Heart left ventricle (tissue), 16 donors: ENCODE measurements around the gene TMEM80. TPM values are rescaled to one million over a fixed set of nuclear protein-coding genes. Genes with fewer than 3 reads are reported as not detected.

Experiments used
- ATAC-seq, 4 donors: fragments of 200-7000 bp; cut with Tn5 transposase; one replicate each; pipeline ENCODE4 v1.9.1; 2020 to 2022; ENCODE audit warnings: moderate library complexity in 4 of 4, mild to moderate bottlenecking in 3 of 4, moderate number of reproducible peaks in 1 of 4
- DNase-seq, 5 donors: peaks; one replicate each; pipeline ENCODE4 v3.0.0-alpha.2; 2020
- H3K27ac ChIP-seq, 12 donors: fragments of 200-600 bp; sonication (generic) in 4 of 12; one replicate each; pipeline versions ENCODE4 v1.5.0 to v1.8.0; 2016 to 2022; ENCODE audit warnings: mild to moderate bottlenecking in 2 of 12
- H3K27me3 ChIP-seq, 9 donors: fragments of 200-600 bp; sonication (generic) in 2 of 9; one replicate each; pipeline versions ENCODE4 v1.5.1 to v1.8.0; 2016 to 2022; ENCODE audit warnings: mild to moderate bottlenecking in 3 of 9
- H3K36me3 ChIP-seq, 9 donors: fragments of 200-600 bp; sonication (generic) in 2 of 9; one replicate each; pipeline versions ENCODE4 v1.5.0 to v1.8.0; 2018 to 2022; ENCODE audit warnings: mild to moderate bottlenecking in 2 of 9
- H3K4me1 ChIP-seq, 12 donors: fragments of 200-600 bp; sonication (generic) in 4 of 12; one replicate each; pipeline versions ENCODE4 v1.5.0 to v1.8.0; 2016 to 2022; ENCODE audit warnings: mild to moderate bottlenecking in 3 of 12
- H3K4me3 ChIP-seq, 12 donors: fragments of 200-600 bp; sonication (generic) in 4 of 12; one replicate each; pipeline versions ENCODE4 v1.5.0 to v1.8.0; 2017 to 2022; ENCODE audit warnings: mild to moderate bottlenecking in 9 of 12, moderate library complexity in 4 of 12
- H3K9me3 ChIP-seq, 12 donors: fragments of 200-600 bp; sonication (generic) in 4 of 12; one replicate each; pipeline versions ENCODE4 v1.5.0 to v1.8.0; 2016 to 2022; ENCODE audit warnings: mild to moderate bottlenecking in 1 of 12
- CTCF ChIP-seq, 12 donors: fragments of 200-600 bp; sonication (generic) in 4 of 12; IDR thresholded peaks; one replicate each; pipeline versions ENCODE4 v1.5.0 to v1.8.0; 2018 to 2022; ENCODE audit warnings: antibody characterized with exemption in 12 of 12, mild to moderate bottlenecking in 5 of 12
- POLR2A ChIP-seq, 2 donors: fragments of 450-650 bp; IDR thresholded peaks; one replicate each; pipeline ENCODE4 v1.6.1; 2017; ENCODE audit warnings: antibody characterized with exemption in 2 of 2, mild to moderate bottlenecking in 2 of 2, moderate library complexity in 2 of 2
- WGBS, 4 donors: extraction: QIAGEN DNeasy Blood & Tissue Kit in 2 of 4; methylation state at CpG; one replicate each; pipeline versions ENCODE4 v1.1.5 to v1.1.7; 2013 to 2018; 5-methylcytosine and 5-hydroxymethylcytosine counted together
- intact Hi-C, 10 donors: fragments of 100-400 bp; cut with DNase I; formaldehyde crosslinking; loops; one replicate each; pipeline versions ENCODE4 v1.11.1 to v1.14.2; 2022
- polyA plus RNA-seq, 2 donors: library from polyadenylated mRNA; stranded (reverse); fragments of 200-250 nt; gene quantifications; one replicate each; pipeline ENCODE4 v1.2.3, GENCODE V29; 2013
- total RNA-seq, 9 donors: library from RNA; depleted of rRNA in 2 of 9; stranded (reverse); fragments of >200 nt in 2 of 9; fragmentation: NEBNext Ultra II Directional in 3 of 9; extraction: Animal tissue kit (Norgen Biotek cat#: 25700) in 3 of 9; gene quantifications; one replicate each; pipeline versions ENCODE4 v1.1.0 to v1.2.4, GENCODE V29; 2016 to 2023
- donor health status: ischemic (EF 13 %, LVEDD 7.1; RV severe dilation, severe dysfunction).
- donor health status: healthy with polysubstance abuse.
- donor health status: DM: no; HTN: yes; CAD: no.
- donor health status: DM: no; HTN: no; CAD: no.
- donor health status: ischemic (EF 25% LVEDD 6.9; RV normal size, moderate dysfunction).
- donor health status: ischemic (EF 25% LVEDD 5.7; RV mildly dilated, moderate dysfunction).
- donor health status: healthy.
- donor health status: DM: yes; HTN: yes; CAD: no.
- donor health status: ischemic (EF 35%, LVEDD 5.7; RV mildly dilated, moderate dysfunction).
- donor health status: nonischemic (EF 11% LVEDD 7.7; RV severe dilation, severe dysfunction).
- donor health status: DM: yes; HTN: yes; CAD: no.
- donor health status: PGD.
- donor health status: ischemic (EF 29% LVEDD 5.4; RV normal size, mild dysfunction).
- donor health status: nonischemic (EF 23%, LVEDD 6.1; RV moderate dilation, normal function).

The TMEM80 gene
- total and polyA plus RNA-seq, 11 donors: 8.0 to 18.2 (median 14.9) TPM

DNA sequence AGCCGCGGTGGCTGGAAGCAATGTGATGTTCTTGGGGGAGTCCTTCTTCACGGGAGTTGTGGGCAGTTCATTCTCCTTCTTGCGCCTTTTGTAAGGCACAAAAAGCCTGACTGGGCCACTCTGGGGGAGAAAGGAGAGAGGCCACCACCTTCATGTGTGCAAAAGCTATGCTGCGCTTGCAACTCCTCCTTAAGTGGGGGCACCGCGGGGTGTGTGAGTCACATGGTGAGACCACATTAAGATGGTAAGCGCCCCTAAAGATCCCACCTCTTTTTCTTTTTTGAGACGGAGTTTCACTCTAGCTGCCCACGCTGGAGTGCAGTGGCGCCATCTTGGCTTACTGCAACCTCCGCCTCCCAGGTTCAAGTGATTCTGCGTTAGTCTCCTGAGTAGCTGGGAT is 14.6 kb upstream of the TMEM80 start:
- H3K27ac ChIP-seq: peak overlapping the region in 7 of 12 donors; percentile 13 to 60 (median 50)
- ATAC-seq (no peak), DNase-seq (no peak)
- TF ChIP-seq POLR2A (IDR thresholded peaks at IDR 0.05) (no peak), CTCF (IDR thresholded peaks at IDR 0.05) (no peak)
- no peaks in the 10 kb centered on the region for H3K27me3 ChIP-seq
- no peak overlapping the region for H3K4me3 ChIP-seq
- H3K4me1 ChIP-seq: peaks cover 0 to 8% (median 0%) of the 10 kb centered on the region in 12 donors
- intact Hi-C loops: no loop called here
- H3K9me3 ChIP-seq: no peaks in the 10 kb centered on the region
- 89 to 93% (median 92%) methylated on average over 13 of the region's 13 CpGs for whole genome bisulfite sequencing, 4 donors
- peaks cover 0 to 80% (median 63%) of the 10 kb centered on the region in 9 donors for H3K36me3 ChIP-seq

DNA sequence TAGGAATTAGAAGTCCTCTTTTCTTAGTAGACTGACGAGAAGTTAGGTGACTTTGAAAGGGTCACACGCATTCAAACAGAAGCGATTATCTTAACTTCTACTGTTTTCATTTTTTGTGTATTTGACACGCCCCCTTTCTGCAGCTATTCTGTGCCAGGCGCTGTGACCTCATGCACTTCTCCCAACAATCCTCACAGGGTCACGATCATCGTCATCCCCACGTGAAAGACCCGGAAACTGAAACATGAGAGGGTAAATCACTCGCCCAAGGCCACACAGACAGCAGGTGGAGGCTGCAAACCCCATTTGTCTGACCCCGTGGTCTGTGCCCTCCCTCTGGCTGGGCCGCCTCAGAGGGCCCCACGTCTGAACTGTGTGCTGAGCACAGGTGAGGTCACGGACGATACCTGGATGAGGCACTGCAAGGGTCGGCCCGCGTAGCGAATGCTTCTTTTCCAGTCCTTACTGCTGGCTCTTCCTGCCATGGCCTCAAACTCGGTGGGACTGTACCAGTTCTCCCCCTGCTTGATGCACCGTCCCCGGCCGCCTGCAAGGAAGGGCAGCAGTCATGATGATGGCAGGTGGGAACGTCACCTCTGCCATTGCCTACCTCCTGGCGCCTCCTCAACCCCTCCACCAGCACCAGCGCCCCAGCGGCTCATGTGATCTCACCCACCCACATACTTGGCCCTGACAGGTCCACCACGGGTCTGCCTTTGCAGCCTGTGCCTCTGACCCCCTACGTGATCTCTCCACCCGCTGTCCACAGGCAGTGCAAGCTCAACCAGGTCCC is 9.0 kb upstream of the TMEM80 start:
- intact Hi-C loops: no loop called here
- no peak overlapping the region for H3K27ac ChIP-seq
- DNase-seq: no peak
- H3K36me3 ChIP-seq: peaks cover 0 to 81% (median 69%) of the 10 kb centered on the region in 9 donors
- WGBS, 4 donors: 90 to 93% (median 92%) methylated on average over 29 to 30 of the region's 30 CpGs
- peaks cover 0 to 5% (median 0%) of the 10 kb centered on the region in 12 donors for H3K4me1 ChIP-seq
- no peak for TF ChIP-seq POLR2A (IDR thresholded peaks at IDR 0.05)
- TF ChIP-seq CTCF (IDR thresholded peaks at IDR 0.05): no peak
- no peaks in the 10 kb centered on the region for H3K9me3 ChIP-seq
- no peaks in the 10 kb centered on the region for H3K27me3 ChIP-seq
- no peak overlapping the region for H3K4me3 ChIP-seq
- ATAC-seq: no peak

DNA sequence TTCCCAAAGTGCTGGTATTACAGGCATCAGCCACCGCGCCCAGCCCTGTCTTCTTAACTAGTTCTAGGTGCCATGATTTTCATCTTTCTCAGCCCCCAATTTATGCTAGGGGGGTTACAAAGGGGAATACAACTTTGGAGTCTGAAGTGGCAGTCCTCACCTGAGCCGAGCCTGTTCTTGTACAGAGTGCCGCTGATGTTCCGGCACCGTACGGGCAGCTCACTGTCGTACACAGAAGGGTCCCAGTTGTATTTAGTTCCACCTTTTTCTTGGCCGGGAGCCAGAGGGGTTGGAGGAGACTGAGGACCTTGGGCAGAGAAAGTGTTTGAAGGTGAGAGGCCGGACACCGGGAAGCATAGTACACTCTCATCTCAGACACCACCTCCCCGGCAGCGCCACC is 7.9 kb upstream of the TMEM80 start:
- H3K36me3 ChIP-seq: peaks cover 0 to 78% (median 64%) of the 10 kb centered on the region in 9 donors
- 85 to 96% (median 92%) methylated on average over 13 of the region's 13 CpGs for WGBS, 4 donors

More for the DNA sequence above, 7.9 kb upstream of the TMEM80 start:
- H3K4me3 ChIP-seq: no peak overlapping the region
- DNase-seq: no peak
- intact Hi-C loops: no loop called here
- H3K27me3 ChIP-seq: no peaks in the 10 kb centered on the region
- no peak for TF ChIP-seq CTCF (IDR thresholded peaks at IDR 0.05)
- no peak for TF ChIP-seq POLR2A (IDR thresholded peaks at IDR 0.05)
- no peaks in the 10 kb centered on the region for H3K9me3 ChIP-seq
- ATAC-seq: no peak
- no peak overlapping the region for H3K27ac ChIP-seq
- peaks cover 0 to 6% (median 0%) of the 10 kb centered on the region in 12 donors for H3K4me1 ChIP-seq
